SK-N-SH (cell line): ENCODE data around the gene SLAIN2.

Source experiments
- CHD2 ChIP-seq: fragments of 150-350 bp; IDR thresholded peaks from 2 replicates; pipeline ENCODE4 v1.6.1; 2018; ENCODE audit warnings: low read length; ENCODE audit not compliant: partially characterized antibody
- EP300 ChIP-seq, 2 experiments: IDR thresholded peaks; 2 replicates each; pipeline versions ENCODE4 v1.4.0 to v1.6.1; 2012; ENCODE audit warnings: borderline replicate concordance in 1 of 2, low read depth in 1 of 2, low read length in 1 of 2
- EZH2phosphoT487 ChIP-seq: fragments of 200-600 bp; sonication (generic); IDR thresholded peaks from 2 replicates; pipeline ENCODE4 v1.6.1; 2017; ENCODE audit warnings: low read depth, mixed run types, mild to moderate bottlenecking, antibody characterized with exemption, moderate library complexity, borderline replicate concordance
- GABPA ChIP-seq: IDR thresholded peaks from 2 replicates; pipeline ENCODE4 v1.4.0; 2012; ENCODE audit warnings: low read depth, mild to moderate bottlenecking
- MXI1 ChIP-seq: IDR thresholded peaks from 2 replicates; pipeline ENCODE4 v1.6.1; 2012; ENCODE audit warnings: mild to moderate bottlenecking, low read depth, low read length, improper control_type of control experiment
- NRF1 ChIP-seq: IDR thresholded peaks from 2 replicates; pipeline ENCODE4 v1.6.1; 2012; ENCODE audit warnings: low read depth, mild to moderate bottlenecking, low read length
- POLR2AphosphoS5 ChIP-seq: IDR thresholded peaks from 2 replicates; pipeline ENCODE4 v1.6.1; 2012; ENCODE audit warnings: low read depth, low read length
- RAD21 ChIP-seq: IDR thresholded peaks from 2 replicates; pipeline ENCODE4 v1.6.1; 2012; ENCODE audit warnings: mild to moderate bottlenecking, low read length
- RFX5 ChIP-seq: IDR thresholded peaks from 2 replicates; pipeline ENCODE4 v1.6.1; 2012; ENCODE audit warnings: mild to moderate bottlenecking, improper control_type of control experiment, low read length
- TAF1 ChIP-seq: IDR thresholded peaks from 2 replicates; pipeline ENCODE4 v1.6.1; 2012; ENCODE audit warnings: low read depth, mild to moderate bottlenecking, low read length, moderate library complexity, borderline replicate concordance
- YY1 ChIP-seq: IDR thresholded peaks from 2 replicates; pipeline ENCODE4 v1.4.0; 2012; ENCODE audit warnings: low read depth, mild to moderate bottlenecking
- TF ChIP-seq, protein P1 (sequence below): IDR thresholded peaks from 2 replicates; pipeline ENCODE4; 2012
- TF ChIP-seq, protein P2 (sequence below): fragments of 200-600 bp; sonication (generic); IDR thresholded peaks from 2 replicates; pipeline ENCODE4 v1.6.1; 2017; ENCODE audit warnings: antibody characterized with exemption, mild to moderate bottlenecking, moderate library complexity
- TF ChIP-seq, protein P3 (sequence below): IDR thresholded peaks from 2 replicates; pipeline ENCODE4 v1.4.0; 2012; ENCODE audit warnings: low read depth

DNA sequence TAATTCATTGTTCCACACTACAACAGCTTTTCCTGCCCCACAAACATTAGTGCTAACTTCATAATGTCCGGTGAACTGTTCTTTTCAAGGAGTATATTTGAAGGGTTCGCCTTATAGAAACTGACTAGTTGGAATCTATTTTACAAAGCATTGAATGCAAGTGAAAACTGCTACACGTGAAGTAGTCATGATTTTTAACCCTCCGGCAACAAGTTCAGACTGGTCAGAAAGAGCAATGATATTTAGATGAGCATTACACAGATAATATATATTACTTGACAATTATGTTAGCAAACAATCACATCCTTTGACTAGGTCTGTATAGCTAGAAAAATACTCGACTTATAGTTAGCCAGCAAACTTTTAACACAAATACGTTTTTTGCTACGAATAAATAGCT is 1.7 kb upstream of the SLAIN2 start:
- TF ChIP-seq, protein P1, sequence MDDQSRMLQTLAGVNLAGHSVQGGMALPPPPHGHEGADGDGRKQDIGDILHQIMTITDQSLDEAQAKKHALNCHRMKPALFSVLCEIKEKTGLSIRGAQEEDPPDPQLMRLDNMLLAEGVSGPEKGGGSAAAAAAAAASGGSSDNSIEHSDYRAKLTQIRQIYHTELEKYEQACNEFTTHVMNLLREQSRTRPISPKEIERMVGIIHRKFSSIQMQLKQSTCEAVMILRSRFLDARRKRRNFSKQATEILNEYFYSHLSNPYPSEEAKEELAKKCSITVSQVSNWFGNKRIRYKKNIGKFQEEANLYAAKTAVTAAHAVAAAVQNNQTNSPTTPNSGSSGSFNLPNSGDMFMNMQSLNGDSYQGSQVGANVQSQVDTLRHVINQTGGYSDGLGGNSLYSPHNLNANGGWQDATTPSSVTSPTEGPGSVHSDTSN: no peak
- TF ChIP-seq, protein P2, sequence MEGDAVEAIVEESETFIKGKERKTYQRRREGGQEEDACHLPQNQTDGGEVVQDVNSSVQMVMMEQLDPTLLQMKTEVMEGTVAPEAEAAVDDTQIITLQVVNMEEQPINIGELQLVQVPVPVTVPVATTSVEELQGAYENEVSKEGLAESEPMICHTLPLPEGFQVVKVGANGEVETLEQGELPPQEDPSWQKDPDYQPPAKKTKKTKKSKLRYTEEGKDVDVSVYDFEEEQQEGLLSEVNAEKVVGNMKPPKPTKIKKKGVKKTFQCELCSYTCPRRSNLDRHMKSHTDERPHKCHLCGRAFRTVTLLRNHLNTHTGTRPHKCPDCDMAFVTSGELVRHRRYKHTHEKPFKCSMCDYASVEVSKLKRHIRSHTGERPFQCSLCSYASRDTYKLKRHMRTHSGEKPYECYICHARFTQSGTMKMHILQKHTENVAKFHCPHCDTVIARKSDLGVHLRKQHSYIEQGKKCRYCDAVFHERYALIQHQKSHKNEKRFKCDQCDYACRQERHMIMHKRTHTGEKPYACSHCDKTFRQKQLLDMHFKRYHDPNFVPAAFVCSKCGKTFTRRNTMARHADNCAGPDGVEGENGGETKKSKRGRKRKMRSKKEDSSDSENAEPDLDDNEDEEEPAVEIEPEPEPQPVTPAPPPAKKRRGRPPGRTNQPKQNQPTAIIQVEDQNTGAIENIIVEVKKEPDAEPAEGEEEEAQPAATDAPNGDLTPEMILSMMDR: no peak
- TF ChIP-seq YY1 (no peak), NRF1 (no peak), MXI1 (no peak), RAD21 (no peak), TAF1 (no peak), CHD2 (no peak), GABPA (no peak), EZH2phosphoT487 (no peak), RFX5 (no peak), POLR2AphosphoS5 (no peak), EP300 (IDR thresholded peaks at IDR 0.05; ENCODE audit: borderline replicate concordance in 1 of 2, low read depth in 1 of 2, low read length in 1 of 2) (no peak)
- TF ChIP-seq, protein P3, sequence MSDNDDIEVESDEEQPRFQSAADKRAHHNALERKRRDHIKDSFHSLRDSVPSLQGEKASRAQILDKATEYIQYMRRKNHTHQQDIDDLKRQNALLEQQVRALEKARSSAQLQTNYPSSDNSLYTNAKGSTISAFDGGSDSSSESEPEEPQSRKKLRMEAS: no peak
